HL-60 (cell line): ENCODE measurements around the gene SLC29A3.

ENCODE experiments used
- POLR2AphosphoS5 ChIP-seq: IDR thresholded peaks from 2 replicates; pipeline ENCODE4 v1.6.1; 2012; ENCODE audit warnings: low read depth
- TF ChIP-seq, protein P1 (sequence below): IDR thresholded peaks from one replicate; pipeline ENCODE4 v1.5.1; 2011; ENCODE audit warnings: low read length, control low read depth, inconsistent platforms; ENCODE audit not compliant: insufficient read depth

DNA sequence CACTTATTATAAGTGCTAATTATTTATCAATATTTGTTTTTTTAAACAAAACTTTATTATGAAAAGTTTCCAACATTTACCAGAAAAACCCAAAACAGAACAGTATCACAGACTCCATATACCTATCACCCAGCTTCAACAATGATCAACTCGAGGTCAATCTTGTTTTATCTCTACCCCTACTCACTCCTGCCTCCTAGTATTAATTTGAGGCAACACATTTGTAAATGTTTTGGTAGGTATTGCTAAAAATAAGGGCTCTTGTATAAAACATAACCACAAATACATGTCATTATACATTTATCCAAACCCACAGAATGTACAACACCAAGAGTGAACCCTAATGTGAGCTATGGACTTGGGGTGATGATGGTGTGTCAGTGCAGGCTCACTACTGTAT lies 61.8 kb downstream of the SLC29A3 start:
- TF ChIP-seq, protein P1, sequence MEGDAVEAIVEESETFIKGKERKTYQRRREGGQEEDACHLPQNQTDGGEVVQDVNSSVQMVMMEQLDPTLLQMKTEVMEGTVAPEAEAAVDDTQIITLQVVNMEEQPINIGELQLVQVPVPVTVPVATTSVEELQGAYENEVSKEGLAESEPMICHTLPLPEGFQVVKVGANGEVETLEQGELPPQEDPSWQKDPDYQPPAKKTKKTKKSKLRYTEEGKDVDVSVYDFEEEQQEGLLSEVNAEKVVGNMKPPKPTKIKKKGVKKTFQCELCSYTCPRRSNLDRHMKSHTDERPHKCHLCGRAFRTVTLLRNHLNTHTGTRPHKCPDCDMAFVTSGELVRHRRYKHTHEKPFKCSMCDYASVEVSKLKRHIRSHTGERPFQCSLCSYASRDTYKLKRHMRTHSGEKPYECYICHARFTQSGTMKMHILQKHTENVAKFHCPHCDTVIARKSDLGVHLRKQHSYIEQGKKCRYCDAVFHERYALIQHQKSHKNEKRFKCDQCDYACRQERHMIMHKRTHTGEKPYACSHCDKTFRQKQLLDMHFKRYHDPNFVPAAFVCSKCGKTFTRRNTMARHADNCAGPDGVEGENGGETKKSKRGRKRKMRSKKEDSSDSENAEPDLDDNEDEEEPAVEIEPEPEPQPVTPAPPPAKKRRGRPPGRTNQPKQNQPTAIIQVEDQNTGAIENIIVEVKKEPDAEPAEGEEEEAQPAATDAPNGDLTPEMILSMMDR: no peak
- no peak for TF ChIP-seq POLR2AphosphoS5
